Measurements from ENCODE around the gene DHRS2. TPM values are rescaled to one million over a fixed set of nuclear protein-coding genes. Genes with fewer than 3 reads are reported as not detected.

DHRS2 gene
- total and polyA plus RNA-seq, 2 of the 13 experiments (the other 11 are each of a cell fraction or from before 2014, with no cell fraction given), result 1,621 to 3,021 TPM

- TF ChIP-seq ZBTB10 (CRISPR knock-in tag; IDR thresholded peaks at IDR 0.05; ENCODE audit: borderline replicate concordance), result no peak
- peak; percentile 93 for TF ChIP-seq GPN1 (CRISPR knock-in tag; IDR thresholded peaks at IDR 0.05; ENCODE audit: borderline replicate concordance)
- TF ChIP-seq AGO2 (optimal IDR thresholded peaks at IDR 0.05; ENCODE audit: low read depth, low read length), result peak; percentile 85
- no peak for TF ChIP-seq MAF1 (CRISPR knock-in tag; IDR thresholded peaks at IDR 0.05; ENCODE audit: borderline replicate concordance)
- TF ChIP-seq ZNF558 (CRISPR knock-in tag; IDR thresholded peaks at IDR 0.05; ENCODE audit: borderline replicate concordance), result no peak
- TF ChIP-seq STAG1 (CRISPR knock-in tag; IDR thresholded peaks at IDR 0.05), result no peak
- no peak for TF ChIP-seq ZNF776 (CRISPR knock-in tag; IDR thresholded peaks at IDR 0.05)
- TF ChIP-seq PCBP1 (IDR thresholded peaks at IDR 0.05; ENCODE audit: borderline replicate concordance, low read depth, low read length), result no peak
- TF ChIP-seq MIER3 (CRISPR knock-in tag; IDR thresholded peaks at IDR 0.05; ENCODE audit: borderline replicate concordance), result peak; percentile 100
- peak; percentile 98 for TF ChIP-seq CHCHD3 (CRISPR knock-in tag; IDR thresholded peaks at IDR 0.05)
- peak; percentile 96 for TF ChIP-seq FOXK1 (CRISPR knock-in tag; IDR thresholded peaks at IDR 0.05; ENCODE audit: borderline replicate concordance, low read depth)
- TF ChIP-seq HMGXB4 (CRISPR knock-in tag; IDR thresholded peaks at IDR 0.05; ENCODE audit: borderline replicate concordance in 1 of 2, low read depth in 1 of 2), result peak; percentile 79 to 97
- peak; percentile 32 for TF ChIP-seq MNT (IDR thresholded peaks at IDR 0.05)
- TF ChIP-seq FOXP1 (IDR thresholded peaks at IDR 0.05), result no peak
- TF ChIP-seq FOXP1 (CRISPR knock-in tag; IDR thresholded peaks at IDR 0.05), result peak; percentile 71
- no peak for TF ChIP-seq RNF219 (CRISPR knock-in tag; IDR thresholded peaks at IDR 0.05)
Measured at GRCh38 chr14:23636317-23637211, at the start of gene DHRS2 (continued).

Measured in HepG2 (cell line).